Omental fat pad (tissue), 4 donors: ENCODE data around the gene GASK1A. TPM values are rescaled to one million over a fixed set of nuclear protein-coding genes. Genes with fewer than 3 reads are reported as not detected.

Experiments
- ATAC-seq: fragments of 150-250 bp; one replicate; pipeline ENCODE4 v1.9.1; 2016; ENCODE audit warnings: mild to moderate bottlenecking, moderate library complexity; ENCODE audit not compliant: low FRiP score
- DNase-seq: peaks from one replicate; pipeline ENCODE4 v3.0.0-alpha.2; 2019; ENCODE audit warnings: low spot score
- CTCF ChIP-seq, 3 donors: fragments of 450-650 bp; IDR thresholded peaks; one replicate each; pipeline ENCODE4 v1.5.1; 2016 to 2017; ENCODE audit warnings: antibody characterized with exemption in 3 of 3, mild to moderate bottlenecking in 3 of 3, moderate library complexity in 2 of 3
- total RNA-seq, 4 donors: library from RNA; depleted of rRNA; stranded (reverse); fragments of >200 nt; gene quantifications; one replicate each; pipeline ENCODE4 v1.1.0, GENCODE V29; 2016

GASK1A gene
- total RNA-seq, 4 donors from 2014 or later: 4.9 to 39.9 (median 14.8) TPM

GRCh38 chr3:43074901-43075689 lies 96.0 kb downstream of the GASK1A start:
- TF ChIP-seq CTCF (IDR thresholded peaks at IDR 0.05): no peak
- DNase-seq (no peak), ATAC-seq (no peak)

GRCh38 chr3:43075904-43076661 lies 97.0 kb downstream of the GASK1A start:
- no peak for TF ChIP-seq CTCF (IDR thresholded peaks at IDR 0.05)
- DNase-seq (no peak), ATAC-seq (peak; percentile 24)

GRCh38 chr3:43076857-43077256 lies 97.7 kb downstream of the GASK1A start:
- DNase-seq (no peak), ATAC-seq (no peak)
- TF ChIP-seq CTCF (IDR thresholded peaks at IDR 0.05): no peak

- no peak for TF ChIP-seq CTCF (IDR thresholded peaks at IDR 0.05)
- DNase-seq (no peak), ATAC-seq (no peak)
Measured at GRCh38 chr3:43077261-43077660, 98.2 kb downstream of the GASK1A start.

GRCh38 chr3:43077707-43078106 lies 98.6 kb downstream of the GASK1A start:
- TF ChIP-seq CTCF (IDR thresholded peaks at IDR 0.05): no peak

GRCh38 chr3:43079536-43080332 lies 100.6 kb downstream of the GASK1A start:
- DNase-seq (no peak), ATAC-seq (no peak)
- no peak for TF ChIP-seq CTCF (IDR thresholded peaks at IDR 0.05)

More at GRCh38 chr3:43077707-43078106, 98.6 kb downstream of the GASK1A start:
- no peak for ATAC-seq
- DNase-seq: no peak
